ENCODE data around the gene KIAA0408. TPM values are rescaled to one million over a fixed set of nuclear protein-coding genes. Genes with fewer than 3 reads are reported as not detected.
A peak's percentile ranks its signal among the peaks of the same experiment; 100 is the strongest.

The KIAA0408 gene
- total and polyA plus RNA-seq, 2 of the 8 experiments (the other 6 are each of a cell fraction or from before 2014, with no cell fraction given), result 3.3 to 10.8 TPM

DNA sequence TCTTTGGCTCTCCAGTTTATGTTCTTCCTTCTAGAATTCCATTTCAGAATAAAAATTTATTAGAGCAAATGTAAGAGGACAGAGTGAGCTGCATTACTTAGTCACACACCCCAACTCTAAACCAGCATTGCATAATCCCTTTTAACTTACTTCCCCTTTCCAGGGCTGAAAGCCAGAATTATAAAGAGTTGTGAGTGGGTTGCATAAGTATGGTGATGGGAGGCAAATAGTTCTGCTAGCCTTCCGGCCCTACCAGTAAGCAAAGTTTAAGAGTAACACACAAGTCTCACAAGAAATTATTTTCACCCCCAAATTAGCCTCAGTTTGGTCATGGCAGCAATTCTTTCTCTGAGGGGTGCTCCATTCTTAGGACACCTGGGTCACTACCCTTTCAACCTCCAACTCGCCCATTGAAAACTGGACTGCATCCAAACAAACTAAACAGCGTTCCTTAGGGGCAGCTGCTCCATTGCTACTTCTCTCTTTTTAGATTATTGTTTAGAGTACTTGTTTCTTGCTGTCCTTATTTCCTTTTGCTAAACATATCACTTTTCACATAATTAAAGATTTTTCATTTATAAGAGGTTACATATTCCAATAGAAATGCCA, 1.6 kb downstream of the KIAA0408 start:
- no peak overlapping the region for H3K27ac ChIP-seq (ENCODE audit: low read depth, low read length)
- no peak overlapping the region for H2BK5ac ChIP-seq (ENCODE audit: low read depth, low read length)
- no peaks in the 10 kb centered on the region for H3K79me1 ChIP-seq (ENCODE audit: low read depth, low read length)
- no peak overlapping the region for H2BK12ac ChIP-seq (ENCODE audit: low read depth, low read length)
- H3K14ac ChIP-seq (ENCODE audit: insufficient read length), result no peak overlapping the region
- CTCF ChIA-PET (ENCODE audit: partially characterized antibody), result interaction anchor here (0.7 to 14.6 kb wide), 2 partner anchors 58 to 247 kb away, joined by 3 to 221 read pairs; partner anchors contain the start of gene MTCL3
- no peak overlapping the region for H3K4me3 ChIP-seq (ENCODE audit: extremely low read depth in 1 of 4, insufficient read depth in 2 of 4, low read depth in 3 of 4, low read length in 4 of 4)
- H4K5ac ChIP-seq (ENCODE audit: insufficient read length, low read depth, low read length), result no peak overlapping the region
- H3K79me2 ChIP-seq (ENCODE audit: control insufficient read depth in 1 of 2, insufficient read depth in 2 of 2, low read length in 2 of 2), result no peaks in the 10 kb centered on the region
- no peak overlapping the region for H3K9ac ChIP-seq (replicated peaks in 1 of 4; ENCODE audit: extremely low read depth in 1 of 4, low read depth in 3 of 4, low read length in 3 of 4)
- no peak for FAIRE-seq
- POLR2A ChIA-PET (ENCODE audit: partially characterized antibody), result no interaction called here
- no peak overlapping the region for H4K8ac ChIP-seq (ENCODE audit: extremely low read depth, insufficient read depth, low read length)
- peaks cover 1 to 9% (median 7%) of the 10 kb centered on the region in 4 experiments; a peak in 5 of 7 replicates for H3K4me1 ChIP-seq (replicated peaks in 1 of 4; ENCODE audit: control insufficient read depth in 3 of 4, insufficient read depth in 4 of 4, low read length in 3 of 4)
- no peak overlapping the region for H2BK20ac ChIP-seq (ENCODE audit: low read length)
- no peaks in the 10 kb centered on the region for H3K23me2 ChIP-seq (ENCODE audit: low read depth, low read length)
- TF ChIP-seq CEBPB (IDR thresholded peaks at IDR 0.05; ENCODE audit: low read depth, low read length) (peak; percentile 66; the same call in 1 of the 2 replicates), CREB1 (IDR thresholded peaks at IDR 0.05) (no peak)
- no peak overlapping the region for H3K18ac ChIP-seq (ENCODE audit: extremely low read depth, low read length)
- no peak overlapping the region for H4K91ac ChIP-seq (replicated peaks; ENCODE audit: insufficient read length, low read length)
- peaks cover 0 to 3% (median 0%) of the 10 kb centered on the region in 4 experiments; a peak in 1 of 8 replicates for H3K36me3 ChIP-seq (ENCODE audit: control insufficient read depth in 2 of 4, insufficient read depth in 4 of 4, low read length in 3 of 4)
- H3K4ac ChIP-seq (replicated peaks; ENCODE audit: insufficient read length, low read depth, low read length), result no peak overlapping the region
- no peaks in the 10 kb centered on the region for H3K27me3 ChIP-seq (replicated peaks in 1 of 4; ENCODE audit: control insufficient read depth in 3 of 4, extremely low read depth in 1 of 4, insufficient read depth in 3 of 4, low read length in 3 of 4)
- 67% methylated on average over 3 of the region's 3 CpGs; no CpG with 5 or more reads in 1 of the 2 experiments for WGBS, 2 experiments (ENCODE audit: extremely low coverage in 1 of 2, insufficient coverage in 1 of 2, insufficient read length in 1 of 2, insufficient replicate concordance in 2 of 2, low coverage in 1 of 2, low lambda C conversion rate in 2 of 2, missing lambda C conversion rate in 1 of 2)
- peaks cover 0 to 2% of the 10 kb centered on the region in 2 experiments for H4K20me1 ChIP-seq (replicated peaks in 1 of 2; ENCODE audit: control insufficient read depth in 1 of 2, insufficient read depth in 2 of 2, low read length in 2 of 2)
- H3K9me3 ChIP-seq (ENCODE audit: insufficient read depth in 2 of 2, low read depth in 1 of 2, low read length in 1 of 2), result no peaks in the 10 kb centered on the region
- H3K56ac ChIP-seq (replicated peaks; ENCODE audit: insufficient read length, low read depth, low read length), result no peak overlapping the region
- no peak overlapping the region for H2AK5ac ChIP-seq (ENCODE audit: low read depth, low read length)
- no peak for DNase-seq (ENCODE audit: low read depth in 1 of 2, low spot score in 2 of 2)
- no peak overlapping the region for H2BK15ac ChIP-seq (ENCODE audit: low read length)
- H3K23ac ChIP-seq (ENCODE audit: insufficient read length), result no peak overlapping the region
- no peak overlapping the region for H2BK120ac ChIP-seq (replicated peaks; ENCODE audit: low read depth, low read length)
- no peak overlapping the region for H3K4me2 ChIP-seq (ENCODE audit: insufficient read depth in 1 of 2, low read depth in 2 of 2, low read length in 2 of 2)
- no peak overlapping the region for H2AFZ ChIP-seq (ENCODE audit: low read length)

Data from H1 (cell line).